ENCODE measurements around the gene ANKRD44.

- no peak for TF ChIP-seq CTCF (IDR thresholded peaks at IDR 0.05 in 4 of 5, conservative IDR thresholded peaks at IDR 0.05 in 1 of 5)
- TF ChIP-seq POLR2A (IDR thresholded peaks at IDR 0.05), result no peak
These were observed 319.7 kb downstream of the ANKRD44 start for GRCh38 chr2:196990788-196991461.

Measured in gastrocnemius medialis (tissue), 4 donors.